NCI-H2227 (cell line): ENCODE results near the gene NCAPD2.
A peak's percentile ranks its signal among the peaks of the same experiment; 100 is the strongest.
"Not testable (repeated sequence)": the region's sequence is repeated elsewhere in the genome, so short reads cannot be mapped to it uniquely, and the experiment has no call there.

ENCODE experiments used
- DNase-seq: peaks from one replicate; lab custom pipeline; 2025; ENCODE audit not compliant: unreplicated experiment; lab: John Stamatoyannopoulos, UW

Gene NCAPD2

GRCh38 chr12:6463216-6463615 lies 30.7 kb upstream of the NCAPD2 start:
- DNase-seq = no peak

- no peak for DNase-seq
Measured at GRCh38 chr12:6463858-6464257, 30.0 kb upstream of the NCAPD2 start.

- DNase-seq = no peak
Measured at GRCh38 chr12:6464531-6464930, 29.4 kb upstream of the NCAPD2 start.

- DNase-seq = peak; percentile 62
Measured at GRCh38 chr12:6465467-6466183, 28.3 kb upstream of the NCAPD2 start.

GRCh38 chr12:6466184-6466573 lies 27.7 kb upstream of the NCAPD2 start:
- DNase-seq = no peak

- DNase-seq = not testable (repeated sequence)
Measured at GRCh38 chr12:6466751-6467150, 27.2 kb upstream of the NCAPD2 start.

GRCh38 chr12:6467571-6468282 lies 26.2 kb upstream of the NCAPD2 start:
- DNase-seq = not testable (repeated sequence)

GRCh38 chr12:6468283-6468575 lies 25.7 kb upstream of the NCAPD2 start:
- no peak for DNase-seq

GRCh38 chr12:6469092-6469491 lies 24.8 kb upstream of the NCAPD2 start:
- no peak for DNase-seq

GRCh38 chr12:6469609-6470374 lies 24.1 kb upstream of the NCAPD2 start:
- DNase-seq = no peak

GRCh38 chr12:6470375-6471163 lies 23.3 kb upstream of the NCAPD2 start, which contains the start of gene VAMP1:
VAMP1 (minus strand) TSS chr12:6470677; CDS start chr12:6470531, 146 bp downstream.
- peak; percentile 95 for DNase-seq

- no peak for DNase-seq
Measured at GRCh38 chr12:6471989-6472360, 21.9 kb upstream of the NCAPD2 start.

- DNase-seq = no peak
Measured at GRCh38 chr12:6472491-6472890, 21.4 kb upstream of the NCAPD2 start.

- not testable (repeated sequence) for DNase-seq
Measured at GRCh38 chr12:6475233-6475975, 18.5 kb upstream of the NCAPD2 start.

GRCh38 chr12:6476489-6476888 lies 17.4 kb upstream of the NCAPD2 start:
- DNase-seq = no peak

- not testable (repeated sequence) for DNase-seq
Measured at GRCh38 chr12:6477601-6478377, 16.1 kb upstream of the NCAPD2 start.

- no peak for DNase-seq
Measured at GRCh38 chr12:6478416-6478815, 15.5 kb upstream of the NCAPD2 start.

- no peak for DNase-seq
Measured at GRCh38 chr12:6488240-6488639, 5.7 kb upstream of the NCAPD2 start.

- DNase-seq = no peak
Measured at GRCh38 chr12:6489449-6489848, 4.5 kb upstream of the NCAPD2 start.

GRCh38 chr12:6490673-6491072 lies 3.2 kb upstream of the NCAPD2 start:
- not testable (repeated sequence) for DNase-seq
